GF-D8 (cell line): ENCODE data around the gene DPY19L1.
"Not testable (repeated sequence)": the region's sequence is repeated elsewhere in the genome, so short reads cannot be mapped to it uniquely, and the experiment has no call there.

Experiments used
- DNase-seq: peaks from one replicate; lab custom pipeline; 2025; lab: John Stamatoyannopoulos, UW

Gene DPY19L1

DNA sequence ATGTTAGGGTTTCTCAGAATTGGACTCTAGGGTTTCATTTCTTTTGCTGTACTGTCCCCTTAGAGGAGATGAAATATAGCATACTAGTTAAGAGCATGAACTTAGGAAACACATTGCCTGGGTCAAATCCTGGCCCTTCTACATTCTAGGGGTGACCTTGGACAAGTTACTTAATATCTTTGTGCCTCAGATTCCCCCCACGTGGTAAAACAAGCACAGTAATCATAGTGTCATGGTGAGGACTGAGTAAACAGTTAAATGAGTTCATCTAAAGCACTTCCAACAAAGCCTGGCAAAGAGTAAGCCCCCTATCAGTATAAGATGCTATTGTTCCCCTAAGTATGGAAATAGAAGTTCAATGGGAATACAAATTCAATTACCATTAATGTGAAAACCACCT lies 5.1 kb downstream of the DPY19L1 start:
- no peak for DNase-seq

- no peak for DNase-seq
These were observed 6.4 kb downstream of the DPY19L1 start for GRCh38 chr7:35030848-35031247.

DNA sequence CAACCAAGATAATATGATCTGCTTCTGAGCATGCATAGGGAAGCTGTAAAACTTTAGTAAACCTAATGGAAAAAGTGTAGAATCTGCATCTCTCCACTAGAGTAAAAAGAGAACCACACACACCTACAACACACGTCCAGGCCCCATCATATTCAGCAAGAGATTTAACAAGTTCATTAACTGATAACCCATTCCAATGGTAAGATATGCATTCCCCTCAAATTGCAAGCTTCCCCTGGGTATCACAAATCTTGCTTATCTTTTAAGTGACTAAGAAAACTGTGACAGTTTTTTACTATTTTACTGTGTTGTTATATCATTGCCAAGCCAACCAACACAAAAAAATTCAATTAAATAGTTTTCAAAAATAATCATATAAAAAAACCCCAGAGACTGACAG lies 8.0 kb downstream of the DPY19L1 start:
- no peak for DNase-seq

DNA sequence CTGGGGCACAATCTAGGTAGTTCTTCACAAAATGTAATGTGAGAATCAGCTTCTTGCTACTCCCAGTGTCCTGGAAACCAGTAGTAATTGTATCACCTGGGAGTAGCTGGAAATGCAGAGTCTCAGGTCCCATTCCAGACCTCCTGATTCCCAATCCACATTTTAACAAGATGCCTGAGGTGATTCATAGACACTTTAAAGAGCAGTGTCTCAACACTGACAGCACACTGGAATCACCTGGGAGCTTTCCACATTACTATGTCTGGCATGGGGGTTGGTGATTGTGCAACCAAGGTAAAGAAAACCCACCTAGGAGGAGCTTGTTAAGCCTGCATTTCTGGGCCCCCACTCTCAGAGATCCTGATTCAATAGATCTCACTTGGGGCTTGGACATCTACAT lies 11.1 kb downstream of the DPY19L1 start:
- no peak for DNase-seq

- DNase-seq, result no peak
These were observed 11.9 kb downstream of the DPY19L1 start for GRCh38 chr7:35025369-35025870.

- no peak for DNase-seq
These were observed 13.0 kb downstream of the DPY19L1 start for GRCh38 chr7:35024298-35024697.

- no peak for DNase-seq
These were observed 14.6 kb downstream of the DPY19L1 start for GRCh38 chr7:35022725-35023124.

DNA sequence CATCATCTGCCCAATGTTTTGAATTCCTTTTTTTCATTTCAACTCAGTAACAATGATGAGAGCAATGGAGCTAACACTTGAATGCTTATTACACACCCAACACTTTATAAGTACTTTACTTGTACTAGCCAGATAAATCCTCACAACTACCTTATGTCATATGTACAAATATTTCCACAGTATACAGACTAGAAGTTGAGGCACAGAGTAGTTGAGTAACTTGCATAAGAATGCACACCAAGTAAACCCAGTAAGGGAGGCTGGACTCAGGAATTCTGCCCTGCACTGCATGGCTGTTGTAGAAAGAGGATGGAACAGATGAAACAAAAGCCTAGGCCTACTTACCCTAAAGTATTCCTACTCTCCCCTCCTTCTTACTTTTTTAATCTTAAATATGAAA lies 15.8 kb downstream of the DPY19L1 start:
- DNase-seq, result no peak

- no peak for DNase-seq
These were observed 17.5 kb downstream of the DPY19L1 start for GRCh38 chr7:35019801-35020200.

DNA sequence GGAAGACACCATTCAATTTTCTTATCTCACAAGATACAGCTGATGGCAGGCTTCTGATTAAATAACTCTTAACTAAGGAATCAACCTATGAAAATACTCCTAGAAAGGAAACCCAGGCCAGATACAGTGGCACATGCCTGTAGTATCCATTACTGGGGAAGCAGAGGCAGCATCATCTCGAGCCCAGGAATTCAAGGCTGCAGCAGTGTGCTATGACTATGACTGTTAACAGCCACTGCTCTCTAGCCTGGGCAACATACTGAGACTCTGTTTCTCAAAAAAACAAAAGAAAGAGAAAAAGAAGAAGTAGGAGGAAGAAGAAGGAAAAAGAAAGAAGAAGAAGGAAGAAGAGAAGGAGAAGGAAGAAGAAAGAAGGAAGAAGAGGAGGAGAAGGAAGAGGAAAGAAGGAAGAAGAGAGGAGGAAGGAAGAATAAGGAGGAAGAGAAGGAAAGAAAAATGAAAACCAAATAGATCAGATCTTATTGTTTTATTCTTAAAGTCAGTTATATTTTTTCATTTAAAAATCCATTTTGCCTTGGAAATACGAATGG lies 18.0 kb downstream of the DPY19L1 start:
- no peak for DNase-seq

- DNase-seq, result no peak
These were observed 21.9 kb downstream of the DPY19L1 start for GRCh38 chr7:35015346-35015859.

DNA sequence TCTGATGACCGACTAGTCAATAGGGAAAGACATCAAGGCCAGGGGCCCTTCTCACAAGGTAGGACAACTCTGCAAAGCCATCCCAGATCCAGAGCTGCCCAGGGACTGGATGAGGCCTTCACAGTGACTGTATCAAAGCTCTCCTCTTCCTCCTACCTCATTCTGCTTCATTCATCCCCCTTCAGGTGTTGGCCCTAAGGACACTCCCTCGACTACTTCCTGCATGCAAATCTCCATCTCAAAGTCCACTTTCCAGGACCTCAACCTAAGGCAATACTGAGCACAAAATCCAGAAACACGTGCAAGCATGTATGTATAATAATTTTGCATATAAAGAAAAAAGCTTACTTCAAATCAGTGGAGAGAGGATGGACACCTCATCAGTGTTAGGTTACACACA lies 25.1 kb downstream of the DPY19L1 start:
- no peak for DNase-seq

GRCh38 chr7:35011085-35011484 lies 26.2 kb downstream of the DPY19L1 start:
- DNase-seq, result no peak

DNA sequence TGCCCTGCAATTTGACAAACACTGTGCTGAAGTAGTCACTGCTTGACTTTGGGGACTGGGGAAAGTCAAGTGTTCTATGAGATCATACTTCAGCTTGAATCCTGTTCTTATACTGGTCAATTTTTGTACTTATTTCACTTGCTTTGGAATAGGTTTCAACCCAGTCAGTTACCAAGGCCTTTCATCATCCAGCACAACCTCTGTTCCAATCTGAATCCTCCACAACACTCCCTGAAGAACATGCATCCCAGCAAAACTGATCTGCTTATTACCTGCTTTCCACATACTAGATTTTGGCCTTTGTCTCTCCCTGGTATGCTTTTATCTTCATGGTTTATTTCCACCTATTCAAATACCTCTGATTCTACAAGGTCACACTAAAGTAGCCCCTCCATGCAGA lies 29.5 kb downstream of the DPY19L1 start:
- no peak for DNase-seq

DNA sequence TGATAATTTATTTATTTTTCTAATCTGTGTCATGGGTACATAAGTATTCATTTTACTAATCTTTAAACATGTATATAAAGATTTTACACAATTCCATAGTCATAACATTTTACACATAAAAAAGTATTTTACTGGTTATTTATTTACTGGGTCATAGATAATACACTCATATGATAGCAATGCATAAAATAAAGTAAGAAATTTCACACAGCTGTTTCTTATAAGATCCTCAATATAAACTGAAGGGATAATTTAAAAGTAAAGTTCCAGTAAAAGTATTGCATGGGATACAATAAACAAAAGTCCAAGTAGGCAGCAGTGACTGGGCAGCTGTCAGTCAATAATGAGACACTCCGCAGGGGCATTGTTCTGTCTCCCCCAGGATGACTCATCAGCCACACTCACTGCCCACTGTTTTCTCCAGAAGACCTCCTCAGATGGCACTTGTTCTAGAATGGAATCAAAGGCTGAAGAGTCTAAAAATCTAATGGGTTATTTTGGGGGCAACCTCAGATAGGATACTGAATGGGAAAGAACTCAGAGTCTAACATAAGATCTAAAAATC lies 32.7 kb downstream of the DPY19L1 start:
- DNase-seq, result no peak

DNA sequence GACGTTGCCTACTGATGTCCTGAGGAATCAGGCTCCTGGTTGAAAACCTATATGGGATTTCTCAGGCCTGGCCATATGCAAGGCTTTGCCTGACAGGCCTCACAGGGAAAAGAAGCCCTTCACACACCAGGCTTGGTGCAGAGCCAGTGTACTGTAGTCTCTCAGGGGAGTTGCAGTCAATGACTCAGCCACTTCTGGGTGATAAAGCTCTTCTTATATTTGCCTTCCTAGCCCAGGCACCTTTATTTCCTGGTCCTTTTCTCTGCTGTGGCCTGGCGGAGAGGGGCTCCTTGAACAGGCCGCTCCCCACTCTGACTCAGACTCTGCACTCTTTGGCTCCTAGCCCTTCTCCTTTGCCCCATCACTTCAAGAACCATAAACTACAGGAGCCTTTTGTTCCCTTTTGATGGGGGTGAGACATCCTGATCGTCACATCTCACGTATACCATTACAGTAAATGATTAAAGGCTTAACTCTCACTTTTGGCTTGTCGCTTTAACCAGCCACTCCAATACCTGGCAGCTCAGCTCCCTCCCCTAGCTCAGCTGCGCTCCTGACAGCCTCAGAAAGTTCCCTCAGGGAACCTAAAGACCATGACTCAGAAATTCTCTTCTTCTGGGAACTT lies 33.5 kb downstream of the DPY19L1 start:
- peak; percentile 19 for DNase-seq

DNA sequence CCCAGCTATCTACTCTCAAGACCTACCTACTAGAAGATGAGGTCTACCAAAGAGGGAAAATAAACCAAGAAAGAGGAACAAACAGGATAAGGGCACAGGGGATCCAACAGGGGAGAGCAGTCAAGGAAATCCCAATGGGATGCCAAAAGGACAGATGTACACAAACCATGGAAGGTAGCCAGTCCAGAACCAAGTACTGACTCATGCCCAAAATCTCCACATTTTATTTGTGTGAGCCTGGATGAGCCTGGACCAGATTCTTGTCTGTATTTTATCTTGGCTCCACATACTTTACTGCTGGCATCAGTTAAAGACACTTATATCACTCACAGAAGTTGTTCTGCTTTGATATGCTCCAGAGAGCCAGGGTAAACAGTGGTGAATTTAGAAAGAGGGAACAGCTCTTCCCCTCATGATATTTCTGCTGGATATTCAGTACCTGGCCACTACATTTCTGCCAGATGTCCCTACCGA lies 34.1 kb downstream of the DPY19L1 start:
- not testable (repeated sequence) for DNase-seq

- not testable (repeated sequence) for DNase-seq
These were observed 39.0 kb downstream of the DPY19L1 start for GRCh38 chr7:34998335-34998734.

- DNase-seq, result peak; percentile 2
These were observed 40.7 kb downstream of the DPY19L1 start for GRCh38 chr7:34996423-34997090.

DNA sequence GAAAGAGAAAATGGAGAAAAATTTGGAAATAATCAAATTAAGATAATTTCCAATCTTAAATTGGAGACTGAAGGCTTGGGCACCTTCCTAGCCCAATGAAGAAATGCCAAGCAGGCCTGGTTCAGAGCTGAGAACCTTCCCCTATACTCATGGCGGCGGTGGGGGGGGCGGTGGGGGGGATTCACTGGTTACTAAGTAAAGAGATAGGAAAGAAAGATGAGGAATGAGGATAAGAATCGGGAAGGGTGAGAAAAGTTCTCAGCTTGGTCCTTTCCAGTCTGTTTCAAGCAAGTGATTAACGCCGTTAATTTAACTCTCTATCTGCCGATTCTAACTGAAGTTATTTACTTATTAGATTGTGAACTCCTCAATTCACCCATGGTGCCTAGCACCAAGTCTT lies 41.5 kb downstream of the DPY19L1 start:
- no peak for DNase-seq

- no peak for DNase-seq
These were observed 45.1 kb downstream of the DPY19L1 start for GRCh38 chr7:34991938-34992840.
